HL-60 (cell line): Measurements from ENCODE around the gene PPFIA4.

Experiments
- CTCF ChIP-seq: IDR thresholded peaks from one replicate; pipeline ENCODE4 v1.5.1; 2011; ENCODE audit warnings: low read length, control low read depth, inconsistent platforms; ENCODE audit not compliant: insufficient read depth
- POLR2AphosphoS5 ChIP-seq: IDR thresholded peaks from 2 replicates; pipeline ENCODE4 v1.6.1; 2012; ENCODE audit warnings: low read depth

DNA sequence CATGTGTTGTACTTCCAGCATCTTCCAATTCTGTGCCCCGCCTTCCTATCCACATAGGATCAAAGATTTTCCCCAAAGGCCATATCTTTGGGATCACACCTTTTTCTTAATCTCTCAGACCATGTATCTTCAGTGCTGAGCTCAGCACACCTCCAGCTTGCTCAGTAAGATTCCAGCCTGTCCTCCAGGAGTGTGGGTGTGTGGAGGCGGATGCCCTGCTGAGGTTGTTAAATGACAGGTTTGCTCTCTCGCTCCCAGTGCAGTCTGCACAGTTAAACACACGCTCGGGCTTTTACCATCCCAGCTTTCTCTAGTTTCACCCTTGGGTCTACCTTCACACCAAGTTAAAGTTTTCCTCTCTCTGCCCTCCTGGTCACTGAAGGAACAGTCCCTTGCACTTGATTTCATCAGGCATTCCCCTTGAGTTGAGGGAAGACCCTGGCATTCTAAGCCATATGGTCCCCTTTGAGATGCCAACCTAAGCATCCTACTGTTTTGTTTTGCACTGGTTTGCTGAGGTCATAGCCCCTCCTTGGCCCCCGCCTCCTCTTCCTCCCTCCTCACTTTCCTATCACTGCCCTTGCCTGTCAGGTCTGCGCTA is 45.8 kb downstream of the PPFIA4 start:
- TF ChIP-seq CTCF = no peak
- no peak for TF ChIP-seq POLR2AphosphoS5
